ENCODE data around the gene RIC1. TPM values are rescaled to one million over a fixed set of nuclear protein-coding genes. Genes with fewer than 3 reads are reported as not detected.

RIC1 gene
- polyA plus RNA-seq, 4 donors, result 3.9 to 16.5 (median 6.8) TPM

GRCh38 chr9:5592904-5593303 lies 36.0 kb upstream of the RIC1 start:
- no peaks in the 10 kb centered on the region for H3K27me3 ChIP-seq (ENCODE audit: control insufficient read depth in 3 of 3, insufficient read depth in 3 of 3, low read length in 3 of 3)
- H3K4me3 ChIP-seq (ENCODE audit: low read depth in 1 of 3, low read length in 3 of 3), result no peak overlapping the region
- H3K36me3 ChIP-seq (ENCODE audit: control insufficient read depth in 3 of 3, insufficient read depth in 2 of 3, low read depth in 1 of 3, low read length in 3 of 3), result no peaks in the 10 kb centered on the region
- no peak for FAIRE-seq
- DNase-seq, result no peak
- 81 to 90% (median 85%) methylated on average over 5 of the region's 5 CpGs for WGBS, 3 donors
- no peaks in the 10 kb centered on the region for H3K4me1 ChIP-seq (ENCODE audit: control insufficient read depth in 3 of 3, insufficient read depth in 2 of 3, low read depth in 1 of 3, low read length in 2 of 3)
- H3K27ac ChIP-seq (ENCODE audit: low read depth in 1 of 3, low read length in 2 of 3), result no peak overlapping the region
- no peaks in the 10 kb centered on the region for H3K9me3 ChIP-seq (ENCODE audit: control insufficient read depth in 2 of 2, insufficient read depth in 1 of 2, low read depth in 1 of 2, low read length in 1 of 2)

GRCh38 chr9:5593904-5594303 lies 35.0 kb upstream of the RIC1 start:
- no peak for DNase-seq
- no peak for FAIRE-seq
- 68 to 71% (median 68%) methylated on average over 2 of the region's 2 CpGs for whole genome bisulfite sequencing, 3 donors

GRCh38 chr9:5596173-5596572 lies 32.7 kb upstream of the RIC1 start:
- no peaks in the 10 kb centered on the region for H3K4me1 ChIP-seq (ENCODE audit: control insufficient read depth in 3 of 3, insufficient read depth in 2 of 3, low read depth in 1 of 3, low read length in 2 of 3)
- H3K9me3 ChIP-seq (ENCODE audit: control insufficient read depth in 2 of 2, insufficient read depth in 1 of 2, low read depth in 1 of 2, low read length in 1 of 2), result no peaks in the 10 kb centered on the region
- no peaks in the 10 kb centered on the region for H3K27me3 ChIP-seq (ENCODE audit: control insufficient read depth in 3 of 3, insufficient read depth in 3 of 3, low read length in 3 of 3)
- no peak overlapping the region for H3K27ac ChIP-seq (ENCODE audit: low read depth in 1 of 3, low read length in 2 of 3)
- H3K36me3 ChIP-seq (ENCODE audit: control insufficient read depth in 3 of 3, insufficient read depth in 2 of 3, low read depth in 1 of 3, low read length in 3 of 3), result no peaks in the 10 kb centered on the region
- WGBS, 3 donors, result 53 to 83% (median 73%) methylated on average over 2 of the region's 2 CpGs
- no peak for FAIRE-seq
- DNase-seq, result no peak
- no peak overlapping the region for H3K4me3 ChIP-seq (ENCODE audit: low read depth in 1 of 3, low read length in 3 of 3)

More at GRCh38 chr9:5593904-5594303, 35.0 kb upstream of the RIC1 start:
- Histone ChIP-seq H3K27ac (ENCODE audit: low read depth in 1 of 3, low read length in 2 of 3) (no peak overlapping the region), H3K9me3 (ENCODE audit: control insufficient read depth in 2 of 2, insufficient read depth in 1 of 2, low read depth in 1 of 2, low read length in 1 of 2) (no peaks in the 10 kb centered on the region), H3K27me3 (ENCODE audit: control insufficient read depth in 3 of 3, insufficient read depth in 3 of 3, low read length in 3 of 3) (no peaks in the 10 kb centered on the region), H3K36me3 (ENCODE audit: control insufficient read depth in 3 of 3, insufficient read depth in 2 of 3, low read depth in 1 of 3, low read length in 3 of 3) (no peaks in the 10 kb centered on the region), H3K4me3 (ENCODE audit: low read depth in 1 of 3, low read length in 3 of 3) (no peak overlapping the region), H3K4me1 (ENCODE audit: control insufficient read depth in 3 of 3, insufficient read depth in 2 of 3, low read depth in 1 of 3, low read length in 2 of 3) (no peaks in the 10 kb centered on the region)

GRCh38 chr9:5608298-5609225 lies 20.3 kb upstream of the RIC1 start:
- no peaks in the 10 kb centered on the region for H3K36me3 ChIP-seq (ENCODE audit: control insufficient read depth in 3 of 3, insufficient read depth in 2 of 3, low read depth in 1 of 3, low read length in 3 of 3)
- peak overlapping the region in 1 of 3 donors; percentile 50 for H3K4me3 ChIP-seq (ENCODE audit: low read depth in 1 of 3, low read length in 3 of 3)
- H3K9me3 ChIP-seq (ENCODE audit: control insufficient read depth in 2 of 2, insufficient read depth in 1 of 2, low read depth in 1 of 2, low read length in 1 of 2), result no peaks in the 10 kb centered on the region
- WGBS, 3 donors, result 19 to 44% (median 36%) methylated on average over 6 of the region's 6 CpGs
- no peaks in the 10 kb centered on the region for H3K4me1 ChIP-seq (ENCODE audit: control insufficient read depth in 3 of 3, insufficient read depth in 2 of 3, low read depth in 1 of 3, low read length in 2 of 3)
- H3K27ac ChIP-seq (ENCODE audit: low read depth in 1 of 3, low read length in 2 of 3), result peak overlapping the region in 2 of 3 donors; percentile 48 to 86
- no peaks in the 10 kb centered on the region for H3K27me3 ChIP-seq (ENCODE audit: control insufficient read depth in 3 of 3, insufficient read depth in 3 of 3, low read length in 3 of 3)
- FAIRE-seq (peak; percentile 23), DNase-seq (peak; percentile 35 to 75)

- peak overlapping the region in 1 of 3 donors; percentile 50 for H3K4me3 ChIP-seq (ENCODE audit: low read depth in 1 of 3, low read length in 3 of 3)
- 29 to 70% (median 54%) methylated on average over 3 of the region's 3 CpGs for WGBS, 3 donors
These were observed 19.7 kb upstream of the RIC1 start for GRCh38 chr9:5609226-5609596.

GRCh38 chr9:5610491-5610890 lies 18.4 kb upstream of the RIC1 start:
- no peaks in the 10 kb centered on the region for H3K4me1 ChIP-seq (ENCODE audit: control insufficient read depth in 3 of 3, insufficient read depth in 2 of 3, low read depth in 1 of 3, low read length in 2 of 3)
- no peaks in the 10 kb centered on the region for H3K36me3 ChIP-seq (ENCODE audit: control insufficient read depth in 3 of 3, insufficient read depth in 2 of 3, low read depth in 1 of 3, low read length in 3 of 3)
- H3K27ac ChIP-seq (ENCODE audit: low read depth in 1 of 3, low read length in 2 of 3), result no peak overlapping the region
- 67 to 83% (median 82%) methylated on average over 2 of the region's 2 CpGs for WGBS, 3 donors
- FAIRE-seq (no peak), DNase-seq (no peak)
- H3K9me3 ChIP-seq (ENCODE audit: control insufficient read depth in 2 of 2, insufficient read depth in 1 of 2, low read depth in 1 of 2, low read length in 1 of 2), result no peaks in the 10 kb centered on the region
- no peak overlapping the region for H3K4me3 ChIP-seq (ENCODE audit: low read depth in 1 of 3, low read length in 3 of 3)
- H3K27me3 ChIP-seq (ENCODE audit: control insufficient read depth in 3 of 3, insufficient read depth in 3 of 3, low read length in 3 of 3), result no peaks in the 10 kb centered on the region

More at GRCh38 chr9:5609226-5609596, 19.7 kb upstream of the RIC1 start:
- no peak for FAIRE-seq
- Histone ChIP-seq H3K4me1 (ENCODE audit: control insufficient read depth in 3 of 3, insufficient read depth in 2 of 3, low read depth in 1 of 3, low read length in 2 of 3) (no peaks in the 10 kb centered on the region), H3K27me3 (ENCODE audit: control insufficient read depth in 3 of 3, insufficient read depth in 3 of 3, low read length in 3 of 3) (no peaks in the 10 kb centered on the region), H3K27ac (ENCODE audit: low read depth in 1 of 3, low read length in 2 of 3) (no peak overlapping the region), H3K36me3 (ENCODE audit: control insufficient read depth in 3 of 3, insufficient read depth in 2 of 3, low read depth in 1 of 3, low read length in 3 of 3) (no peaks in the 10 kb centered on the region), H3K9me3 (ENCODE audit: control insufficient read depth in 2 of 2, insufficient read depth in 1 of 2, low read depth in 1 of 2, low read length in 1 of 2) (no peaks in the 10 kb centered on the region)
- DNase-seq, result no peak

GRCh38 chr9:5611321-5612184 lies 17.4 kb upstream of the RIC1 start:
- Histone ChIP-seq H3K4me3 (ENCODE audit: low read depth in 1 of 3, low read length in 3 of 3) (no peak overlapping the region), H3K27me3 (ENCODE audit: control insufficient read depth in 3 of 3, insufficient read depth in 3 of 3, low read length in 3 of 3) (no peaks in the 10 kb centered on the region), H3K27ac (ENCODE audit: low read depth in 1 of 3, low read length in 2 of 3) (no peak overlapping the region), H3K36me3 (ENCODE audit: control insufficient read depth in 3 of 3, insufficient read depth in 2 of 3, low read depth in 1 of 3, low read length in 3 of 3) (no peaks in the 10 kb centered on the region), H3K9me3 (ENCODE audit: control insufficient read depth in 2 of 2, insufficient read depth in 1 of 2, low read depth in 1 of 2, low read length in 1 of 2) (no peaks in the 10 kb centered on the region), H3K4me1 (ENCODE audit: control insufficient read depth in 3 of 3, insufficient read depth in 2 of 3, low read depth in 1 of 3, low read length in 2 of 3) (no peaks in the 10 kb centered on the region)
- DNase-seq, result no peak
- 82 to 95% (median 85%) methylated on average over 6 of the region's 6 CpGs for WGBS, 3 donors
- FAIRE-seq, result no peak

GRCh38 chr9:5612185-5612530 lies 16.7 kb upstream of the RIC1 start:
- H3K4me3 ChIP-seq (ENCODE audit: low read depth in 1 of 3, low read length in 3 of 3), result no peak overlapping the region
- DNase-seq (no peak), FAIRE-seq (no peak)
- no peaks in the 10 kb centered on the region for H3K36me3 ChIP-seq (ENCODE audit: control insufficient read depth in 3 of 3, insufficient read depth in 2 of 3, low read depth in 1 of 3, low read length in 3 of 3)
- no peaks in the 10 kb centered on the region for H3K27me3 ChIP-seq (ENCODE audit: control insufficient read depth in 3 of 3, insufficient read depth in 3 of 3, low read length in 3 of 3)
- H3K9me3 ChIP-seq (ENCODE audit: control insufficient read depth in 2 of 2, insufficient read depth in 1 of 2, low read depth in 1 of 2, low read length in 1 of 2), result no peaks in the 10 kb centered on the region
- no peak overlapping the region for H3K27ac ChIP-seq (ENCODE audit: low read depth in 1 of 3, low read length in 2 of 3)
- no peaks in the 10 kb centered on the region for H3K4me1 ChIP-seq (ENCODE audit: control insufficient read depth in 3 of 3, insufficient read depth in 2 of 3, low read depth in 1 of 3, low read length in 2 of 3)

All from small intestine (tissue), 7 donors.